Left lung (tissue), 14 donors: Measurements from ENCODE around the gene NPAP1. TPM values are rescaled to one million over a fixed set of nuclear protein-coding genes. Genes with fewer than 3 reads are reported as not detected.
A peak's percentile ranks its signal among the peaks of the same experiment; 100 is the strongest.
"Not testable (repeated sequence)": the region's sequence is repeated elsewhere in the genome, so short reads cannot be mapped to it uniquely, and the experiment has no call there.

ENCODE experiments used
- ATAC-seq: fragments of 200-7000 bp; cut with Tn5 transposase; one replicate; pipeline ENCODE4 v1.9.1; 2020; ENCODE audit warnings: moderate library complexity
- DNase-seq, 4 donors: peaks; one replicate each; pipeline ENCODE4 v3.0.0-alpha.2; 2013 to 2020
- H3K27ac ChIP-seq, 2 donors: fragments of 200-600 bp; sonication (generic) in 1 of 2; one replicate each; pipeline versions ENCODE4 v1.5.0 to v1.8.0; 2020 to 2021
- H3K27me3 ChIP-seq, 2 donors: fragments of 200-600 bp; sonication (generic) in 1 of 2; one replicate each; pipeline versions ENCODE4 v1.5.0 to v1.8.0; 2020 to 2021
- H3K36me3 ChIP-seq, 2 donors: fragments of 200-600 bp; sonication (generic) in 1 of 2; one replicate each; pipeline versions ENCODE4 v1.5.0 to v1.8.0; 2020 to 2021
- H3K4me1 ChIP-seq, 2 donors: fragments of 200-600 bp; one replicate each; pipeline ENCODE4 v1.8.0; 2021
- H3K4me3 ChIP-seq, 2 donors: fragments of 200-600 bp; sonication (generic) in 1 of 2; one replicate each; pipeline versions ENCODE4 v1.5.0 to v1.8.0; 2020 to 2021; ENCODE audit warnings: mild to moderate bottlenecking in 1 of 2
- H3K9me3 ChIP-seq, 2 donors: fragments of 200-600 bp; sonication (generic) in 1 of 2; one replicate each; pipeline versions ENCODE4 v1.5.0 to v1.8.0; 2020 to 2021
- intact Hi-C, 2 donors: fragments of 100-400 bp; cut with DNase I; formaldehyde crosslinking; loops; one replicate each; pipeline versions ENCODE4 v1.11.2 to v1.14.2; 2022
- long read RNA-seq, 12 donors: library from polyadenylated mRNA in 2 of 12; unstranded in 2 of 12; transcript quantifications; one replicate each; pipeline ENCODE4 v2.0.0 and lab custom pipeline, GENCODE V29; 2019 to 2026
- polyA plus RNA-seq, 6 donors: library from polyadenylated mRNA; unstranded; fragments of 120-200 nt; gene quantifications; one replicate each; pipeline ENCODE4 v1.2.1, GENCODE V29; 2013; ENCODE audit not compliant: insufficient read length in 6 of 6
- total RNA-seq, 2 donors: library from RNA; stranded (reverse); fragmentation: NEBNext Ultra II Directional; extraction: Animal tissue kit (Norgen Biotek cat#: 25700); gene quantifications; one replicate each; pipeline ENCODE4 v1.2.1, GENCODE V29; 2021
- TF ChIP-seq, protein P1 (sequence below), 2 donors: fragments of 200-600 bp; sonication (generic) in 1 of 2; IDR thresholded peaks; one replicate each; pipeline versions ENCODE4 v1.5.0 to v1.8.0; 2021; ENCODE audit warnings: antibody characterized with exemption in 2 of 2
- donor health status: DM: no; HTN: yes; CAD: no.
- donor health status: DM: no; HTN: no; CAD: no.

NPAP1 gene
- total RNA-seq = under 1 TPM in 1 of 2 donors, not detected in 1; 0.13 TPM
- polyA plus RNA-seq = under 1 TPM; 0.58 to 0.98 (median 0.65) TPM
- long read RNA-seq, donor 1 = 0 reads
- long read RNA-seq, donor 2, full-length matches to known transcripts = 3 of 3 reads
- long read RNA-seq, donor 2, partial matches to known transcripts = 0 of 3 reads
- long read RNA-seq, donor 2, other reads (novel, unspliced or antisense) = 0 of 3 reads
- long read RNA-seq, donor 3 = 0 reads
- long read RNA-seq, donor 4 = 0 reads
- long read RNA-seq, donor 5, full-length matches to known transcripts = 1 of 1 reads
- long read RNA-seq, donor 5, partial matches to known transcripts = 0 of 1 reads
- long read RNA-seq, donor 5, other reads (novel, unspliced or antisense) = 0 of 1 reads
- long read RNA-seq, donor 6, full-length matches to known transcripts = 1 of 1 reads
- long read RNA-seq, donor 6, partial matches to known transcripts = 0 of 1 reads
- long read RNA-seq, donor 6, other reads (novel, unspliced or antisense) = 0 of 1 reads
- long read RNA-seq, donor 7 = 0 reads
- long read RNA-seq, donor 8, full-length matches to known transcripts = 1 of 1 reads
- long read RNA-seq, donor 8, partial matches to known transcripts = 0 of 1 reads
- long read RNA-seq, donor 8, other reads (novel, unspliced or antisense) = 0 of 1 reads
- long read RNA-seq, donor 9 = 0 reads
- long read RNA-seq, donor 10 = 0 reads
- long read RNA-seq, donor 11 = 0 reads
- long read RNA-seq, donor 12 = 0 reads

- H3K4me3 ChIP-seq = no peak within 1 kb of the TSS
- peaks cover 0 to 40% of the 10 kb centered on the region in 2 donors for H3K9me3 ChIP-seq
- H3K27ac ChIP-seq = no peak within 1 kb of the TSS
- ATAC-seq = no peak
- intact Hi-C loops = no loop called here
- no peaks in the 10 kb centered on the region for H3K36me3 ChIP-seq
- no peaks in the 10 kb centered on the region for H3K4me1 ChIP-seq
- DNase-seq = peak in 1 of 4 donors; percentile 77
- no peaks in the 10 kb centered on the region for H3K27me3 ChIP-seq
- TF ChIP-seq, protein P1, sequence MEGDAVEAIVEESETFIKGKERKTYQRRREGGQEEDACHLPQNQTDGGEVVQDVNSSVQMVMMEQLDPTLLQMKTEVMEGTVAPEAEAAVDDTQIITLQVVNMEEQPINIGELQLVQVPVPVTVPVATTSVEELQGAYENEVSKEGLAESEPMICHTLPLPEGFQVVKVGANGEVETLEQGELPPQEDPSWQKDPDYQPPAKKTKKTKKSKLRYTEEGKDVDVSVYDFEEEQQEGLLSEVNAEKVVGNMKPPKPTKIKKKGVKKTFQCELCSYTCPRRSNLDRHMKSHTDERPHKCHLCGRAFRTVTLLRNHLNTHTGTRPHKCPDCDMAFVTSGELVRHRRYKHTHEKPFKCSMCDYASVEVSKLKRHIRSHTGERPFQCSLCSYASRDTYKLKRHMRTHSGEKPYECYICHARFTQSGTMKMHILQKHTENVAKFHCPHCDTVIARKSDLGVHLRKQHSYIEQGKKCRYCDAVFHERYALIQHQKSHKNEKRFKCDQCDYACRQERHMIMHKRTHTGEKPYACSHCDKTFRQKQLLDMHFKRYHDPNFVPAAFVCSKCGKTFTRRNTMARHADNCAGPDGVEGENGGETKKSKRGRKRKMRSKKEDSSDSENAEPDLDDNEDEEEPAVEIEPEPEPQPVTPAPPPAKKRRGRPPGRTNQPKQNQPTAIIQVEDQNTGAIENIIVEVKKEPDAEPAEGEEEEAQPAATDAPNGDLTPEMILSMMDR (IDR thresholded peaks at IDR 0.05) = no peak
Measured at GRCh38 chr15:24675332-24676144, at the start of gene NPAP1. Gene NPAP1 (plus strand): TSS chr15:24675775. CDS start chr15:24675868, 93 bp downstream.

DNA sequence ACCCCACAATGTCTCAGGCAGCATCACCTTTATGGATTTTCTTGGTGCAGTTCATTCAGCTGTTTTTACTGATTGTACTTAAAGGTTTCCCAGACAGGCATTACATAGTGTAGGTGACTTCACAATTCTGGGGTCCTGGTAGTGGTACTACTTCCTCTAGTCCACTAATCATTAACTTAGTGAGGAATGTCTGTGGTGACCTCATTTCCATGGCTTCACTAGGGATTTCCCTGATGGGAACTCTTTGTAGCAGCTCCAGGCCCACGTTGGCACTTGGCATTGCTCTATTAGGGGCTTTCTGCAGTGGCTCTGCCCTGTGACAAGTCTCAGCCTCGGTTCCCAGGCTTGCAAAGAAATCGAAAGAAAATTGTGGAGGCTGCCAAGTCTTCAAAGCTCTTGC lies 48.1 kb upstream of the NPAP1 start:
- intact Hi-C loops = no loop called here
- no peak for ATAC-seq
- TF ChIP-seq, protein P1 (IDR thresholded peaks at IDR 0.05) = no peak
- no peak for DNase-seq
- Histone ChIP-seq H3K36me3 (no peaks in the 10 kb centered on the region), H3K9me3 (peaks cover 0 to 33% of the 10 kb centered on the region in 2 donors), H3K4me1 (no peaks in the 10 kb centered on the region), H3K27ac (no peak overlapping the region), H3K27me3 (no peaks in the 10 kb centered on the region), H3K4me3 (no peak overlapping the region)

GRCh38 chr15:24633082-24633481 lies 42.5 kb upstream of the NPAP1 start:
- intact Hi-C loops = no loop called here
- peaks cover 0 to 42% of the 10 kb centered on the region in 2 donors for H3K9me3 ChIP-seq
- no peaks in the 10 kb centered on the region for H3K4me1 ChIP-seq
- DNase-seq (no peak), ATAC-seq (no peak)
- H3K36me3 ChIP-seq = no peaks in the 10 kb centered on the region
- H3K27me3 ChIP-seq = no peaks in the 10 kb centered on the region
- H3K4me3 ChIP-seq = no peak overlapping the region
- TF ChIP-seq, protein P1 (IDR thresholded peaks at IDR 0.05) = no peak
- no peak overlapping the region for H3K27ac ChIP-seq

GRCh38 chr15:24639412-24639811 lies 36.2 kb upstream of the NPAP1 start:
- H3K4me3 ChIP-seq, ATAC-seq, H3K4me1 ChIP-seq, intact Hi-C loops, H3K27ac ChIP-seq, H3K36me3 ChIP-seq, DNase-seq, H3K27me3 ChIP-seq: not testable (repeated sequence)
- H3K9me3 ChIP-seq = peaks cover 0 to 35% of the 10 kb centered on the region in 2 donors

- no peaks in the 10 kb centered on the region for H3K4me1 ChIP-seq
- H3K9me3 ChIP-seq = peaks cover 0 to 13% of the 10 kb centered on the region in 2 donors
- H3K27me3 ChIP-seq = no peaks in the 10 kb centered on the region
- TF ChIP-seq, protein P1 (IDR thresholded peaks at IDR 0.05) = no peak
- DNase-seq = no peak
- no peaks in the 10 kb centered on the region for H3K36me3 ChIP-seq
- no peak overlapping the region for H3K27ac ChIP-seq
- no peak for ATAC-seq
- H3K4me3 ChIP-seq = no peak overlapping the region
- intact Hi-C loops = no loop called here
Measured at GRCh38 chr15:24645627-24646026, 29.9 kb upstream of the NPAP1 start.
